ENCODE data around the gene OR4X2.

DNA sequence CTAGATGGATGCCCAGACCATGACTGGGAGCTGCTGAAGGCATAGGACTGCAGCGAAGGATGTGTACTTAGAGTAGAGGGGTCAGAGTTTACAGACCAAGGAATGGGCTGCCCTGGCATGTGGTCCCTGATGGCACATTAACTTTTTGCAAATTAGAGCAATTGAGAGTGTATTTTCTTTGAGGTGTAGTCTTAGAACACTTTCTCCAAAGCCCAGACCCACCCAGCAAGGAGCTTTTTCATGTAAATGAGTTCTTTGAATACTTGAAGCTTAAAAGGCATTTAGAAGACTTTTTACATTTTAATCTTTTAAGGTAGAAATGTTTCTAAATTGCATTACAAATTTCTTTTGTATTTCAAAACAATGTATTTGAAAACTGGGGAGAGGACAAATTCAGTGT lies 27.7 kb downstream of the OR4X2 start:
- TF ChIP-seq, protein P1, sequence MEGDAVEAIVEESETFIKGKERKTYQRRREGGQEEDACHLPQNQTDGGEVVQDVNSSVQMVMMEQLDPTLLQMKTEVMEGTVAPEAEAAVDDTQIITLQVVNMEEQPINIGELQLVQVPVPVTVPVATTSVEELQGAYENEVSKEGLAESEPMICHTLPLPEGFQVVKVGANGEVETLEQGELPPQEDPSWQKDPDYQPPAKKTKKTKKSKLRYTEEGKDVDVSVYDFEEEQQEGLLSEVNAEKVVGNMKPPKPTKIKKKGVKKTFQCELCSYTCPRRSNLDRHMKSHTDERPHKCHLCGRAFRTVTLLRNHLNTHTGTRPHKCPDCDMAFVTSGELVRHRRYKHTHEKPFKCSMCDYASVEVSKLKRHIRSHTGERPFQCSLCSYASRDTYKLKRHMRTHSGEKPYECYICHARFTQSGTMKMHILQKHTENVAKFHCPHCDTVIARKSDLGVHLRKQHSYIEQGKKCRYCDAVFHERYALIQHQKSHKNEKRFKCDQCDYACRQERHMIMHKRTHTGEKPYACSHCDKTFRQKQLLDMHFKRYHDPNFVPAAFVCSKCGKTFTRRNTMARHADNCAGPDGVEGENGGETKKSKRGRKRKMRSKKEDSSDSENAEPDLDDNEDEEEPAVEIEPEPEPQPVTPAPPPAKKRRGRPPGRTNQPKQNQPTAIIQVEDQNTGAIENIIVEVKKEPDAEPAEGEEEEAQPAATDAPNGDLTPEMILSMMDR (IDR thresholded peaks at IDR 0.05): no peak
- TF ChIP-seq POLR2AphosphoS5 (IDR thresholded peaks at IDR 0.05): no peak
